ENCODE measurements around the gene MAD2L1. TPM values are rescaled to one million over a fixed set of nuclear protein-coding genes. Genes with fewer than 3 reads are reported as not detected.

The MAD2L1 gene
- total RNA-seq, 1 donor from 2014 or later = 3.4 TPM

GRCh38 chr4:120017939-120018692 lies 48.5 kb downstream of the MAD2L1 start:
- intact Hi-C loops (cut with micrococcal nuclease) = no loop called here
- DNase-seq = no peak
- no peaks in the 10 kb centered on the region for H3K4me1 Mint-ChIP-seq
- H3K27ac Mint-ChIP-seq = no peak overlapping the region
- no peaks in the 10 kb centered on the region for H3K36me3 Mint-ChIP-seq (ENCODE audit: low read depth)
- ChIA-PET CTCF (no interaction called here), POLR2A (no interaction called here)
- TF ChIP-seq CTCF (IDR thresholded peaks at IDR 0.05) = no peak
- H3K4me3 Mint-ChIP-seq = no peak overlapping the region
- no peak for ATAC-seq (ENCODE audit: low read depth)
- peaks cover 5% of the 10 kb centered on the region for H3K27me3 Mint-ChIP-seq
- no peaks in the 10 kb centered on the region for H3K9me3 Mint-ChIP-seq

DNA sequence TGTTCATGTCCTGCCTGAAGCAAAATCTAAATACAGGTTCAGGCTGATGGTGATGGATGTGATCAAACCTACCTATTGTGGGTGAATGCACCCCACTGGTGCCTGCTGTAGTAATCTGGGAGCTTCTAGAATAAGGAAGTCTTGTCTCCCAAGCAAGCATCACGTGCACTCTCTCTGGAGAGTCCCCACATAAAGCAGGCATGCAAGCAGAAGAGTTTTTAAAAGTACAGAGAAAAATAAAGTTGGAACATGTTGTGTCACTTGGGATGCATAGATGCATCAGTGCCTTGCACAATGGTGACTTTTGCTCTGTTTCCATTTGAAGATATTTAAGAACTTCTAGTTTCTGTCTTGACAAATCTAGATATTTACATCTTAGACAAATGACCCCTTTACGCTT lies 54.9 kb downstream of the MAD2L1 start:
- no peak for DNase-seq
- no peak for ATAC-seq (ENCODE audit: low read depth)
- POLR2A ChIA-PET = no interaction called here
- H3K9me3 Mint-ChIP-seq = no peaks in the 10 kb centered on the region
- H3K36me3 Mint-ChIP-seq (ENCODE audit: low read depth) = no peaks in the 10 kb centered on the region
- intact Hi-C loops (cut with micrococcal nuclease) = no loop called here
- H3K4me3 Mint-ChIP-seq = no peak overlapping the region
- CTCF ChIA-PET = no interaction called here
- peaks cover 4% of the 10 kb centered on the region for H3K27me3 Mint-ChIP-seq
- H3K27ac Mint-ChIP-seq = no peak overlapping the region
- H3K4me1 Mint-ChIP-seq = no peaks in the 10 kb centered on the region
- TF ChIP-seq CTCF (IDR thresholded peaks at IDR 0.05) = no peak

DNA sequence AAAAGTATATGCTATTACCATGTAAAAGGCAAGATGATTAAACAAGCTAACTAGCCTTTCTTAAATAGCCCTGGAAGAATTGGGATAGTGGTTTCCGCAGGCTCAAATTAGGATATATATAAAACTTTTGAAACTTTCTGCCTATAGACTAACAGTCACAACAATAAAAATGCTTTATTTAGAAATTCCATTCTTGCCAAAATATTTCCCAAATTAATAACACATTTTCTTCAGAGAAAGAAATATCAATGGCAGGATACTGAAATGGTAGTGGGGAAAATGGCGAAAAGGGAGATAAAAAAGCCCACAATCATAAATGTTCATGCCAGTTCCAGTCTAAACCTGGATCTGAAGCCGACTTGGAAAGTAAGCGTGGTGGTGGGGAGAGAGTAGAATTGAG lies 56.0 kb downstream of the MAD2L1 start:
- Mint-ChIP-seq H3K9me3 (no peaks in the 10 kb centered on the region), H3K27me3 (peaks cover 1% of the 10 kb centered on the region), H3K4me1 (no peaks in the 10 kb centered on the region), H3K36me3 (ENCODE audit: low read depth) (no peaks in the 10 kb centered on the region), H3K27ac (no peak overlapping the region), H3K4me3 (no peak overlapping the region)
- intact Hi-C loops (cut with micrococcal nuclease) = no loop called here
- ChIA-PET CTCF (no interaction called here), POLR2A (no interaction called here)
- no peak for TF ChIP-seq CTCF (IDR thresholded peaks at IDR 0.05)
- no peak for ATAC-seq (ENCODE audit: low read depth)
- DNase-seq = no peak

DNA sequence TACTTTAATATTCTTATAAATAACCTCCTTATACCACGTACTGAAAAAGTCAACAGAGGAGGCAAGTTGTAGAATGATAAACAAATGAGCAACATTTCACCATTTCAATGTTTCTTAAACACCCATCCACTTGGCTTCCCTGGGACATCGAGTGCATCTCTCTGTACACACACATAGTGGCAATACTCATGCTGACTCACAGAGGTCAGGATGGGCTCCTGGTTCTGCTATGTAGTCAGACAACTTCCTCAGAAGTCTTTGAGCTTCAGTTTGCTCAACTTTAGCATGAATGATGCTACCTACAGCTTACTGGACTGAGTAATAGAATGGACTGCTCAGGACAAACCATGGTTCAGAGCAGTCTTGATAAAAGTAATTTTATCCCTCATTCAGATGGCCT lies 56.9 kb downstream of the MAD2L1 start:
- TF ChIP-seq CTCF (IDR thresholded peaks at IDR 0.05) = no peak
- Mint-ChIP-seq H3K27ac (no peak overlapping the region), H3K36me3 (ENCODE audit: low read depth) (no peaks in the 10 kb centered on the region), H3K27me3 (no peaks in the 10 kb centered on the region), H3K9me3 (no peaks in the 10 kb centered on the region), H3K4me1 (no peaks in the 10 kb centered on the region), H3K4me3 (no peak overlapping the region)
- ATAC-seq (ENCODE audit: low read depth) (no peak), DNase-seq (no peak)
- CTCF ChIA-PET = no interaction called here
- POLR2A ChIA-PET = no interaction called here
- intact Hi-C loops (cut with micrococcal nuclease) = no loop called here

GRCh38 chr4:120008957-120009356 lies 57.7 kb downstream of the MAD2L1 start:
- ATAC-seq (ENCODE audit: low read depth) = no peak
- Mint-ChIP-seq H3K27ac (no peak overlapping the region), H3K27me3 (peaks cover 4% of the 10 kb centered on the region), H3K9me3 (no peaks in the 10 kb centered on the region), H3K4me1 (no peaks in the 10 kb centered on the region), H3K36me3 (ENCODE audit: low read depth) (no peaks in the 10 kb centered on the region), H3K4me3 (no peak overlapping the region)
- ChIA-PET CTCF (no interaction called here), POLR2A (no interaction called here)
- DNase-seq = no peak
- TF ChIP-seq CTCF (IDR thresholded peaks at IDR 0.05) = no peak
- intact Hi-C loops (cut with micrococcal nuclease) = no loop called here

Data from activated B cell treated with CpG ODN at 0.5 μM for 24 hours (primary cell).